ENCODE results near the gene LRBA.

GRCh38 chr4:150769845-150770244 lies 245.2 kb downstream of the LRBA start:
- TF ChIP-seq CTCF (IDR thresholded peaks at IDR 0.05) = no peak
- no peak for TF ChIP-seq POLR2A (IDR thresholded peaks at IDR 0.05)
- TF ChIP-seq EP300 (IDR thresholded peaks at IDR 0.05) = no peak

Measured in ovary (tissue), 3 donors.